ENCODE data around the gene MRPS6.

Gene MRPS6

GRCh38 chr21:34110594-34111202 lies 37.3 kb downstream of the MRPS6 start:
- WGBS (ENCODE audit: insufficient coverage), result 98% methylated on average over 6 of the region's 8 CpGs
- CTCF ChIA-PET, result interaction anchor here (1.2 kb wide), 1 partner anchor 10 kb away, joined by 3 read pairs; no protein-coding TSS in a partner anchor

DNA sequence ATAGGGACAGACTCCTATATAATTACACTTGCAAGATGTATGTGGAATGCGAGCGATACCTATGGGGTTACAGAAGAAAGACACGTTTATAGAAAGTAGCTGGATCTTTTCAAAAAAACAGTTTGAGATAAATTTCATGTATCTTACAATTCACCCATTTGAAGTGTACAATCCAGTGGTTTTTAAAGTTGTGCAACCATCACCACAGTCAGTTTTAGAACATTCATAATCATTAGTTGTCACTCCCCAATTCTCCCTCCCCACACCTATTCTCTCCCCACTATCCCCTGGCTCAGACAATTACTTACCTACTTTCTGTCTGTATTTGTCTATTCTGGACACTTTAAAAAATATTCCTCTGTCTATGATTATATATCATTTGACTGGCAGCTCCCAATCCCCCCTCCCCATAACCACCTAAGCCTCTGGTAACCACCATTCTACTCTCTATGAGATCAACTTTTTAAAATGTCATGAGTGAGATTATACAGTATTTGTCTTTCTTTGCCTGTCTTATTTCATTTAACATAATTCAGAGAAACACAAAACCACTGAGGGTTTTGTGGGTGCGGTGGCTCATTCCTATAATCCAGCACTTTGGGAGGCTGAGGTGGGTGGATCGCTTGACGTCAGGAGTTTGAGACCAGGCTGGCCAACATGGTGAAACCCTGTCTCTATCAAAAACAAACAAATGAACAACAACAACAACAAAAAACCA lies 39.1 kb downstream of the MRPS6 start:
- H3K27ac ChIP-seq (ENCODE audit: insufficient read depth in 1 of 2, low read depth in 1 of 2, low read length in 2 of 2, poor library complexity in 1 of 2, severe bottlenecking in 2 of 2), result no peak overlapping the region
- ChIA-PET CTCF (no interaction called here), POLR2A (no interaction called here)
- DNase-seq, result no peak
- no peaks in the 10 kb centered on the region for H3K4me1 ChIP-seq (ENCODE audit: control extremely low read depth in 1 of 4, control insufficient read depth in 4 of 4, insufficient read depth in 4 of 4, low read length in 3 of 4)
- no peak overlapping the region for H3K4me3 ChIP-seq (ENCODE audit: control insufficient read depth in 1 of 7, extremely low read depth in 1 of 7, insufficient read depth in 4 of 7, low read depth in 2 of 7, low read length in 6 of 7)
- no peaks in the 10 kb centered on the region for H3K27me3 ChIP-seq (replicated peaks in 2 of 5; ENCODE audit: control insufficient read depth in 4 of 5, insufficient read depth in 5 of 5, low read length in 4 of 5)
- WGBS (ENCODE audit: insufficient coverage), result no CpG with 5 or more reads among the region's 6 CpGs
- peaks cover 0 to 3% (median 0%) of the 10 kb centered on the region in 4 experiments for H3K36me3 ChIP-seq (ENCODE audit: control insufficient read depth in 4 of 4, insufficient read depth in 4 of 4, low read length in 3 of 4)
- no peaks in the 10 kb centered on the region for H3K9me3 ChIP-seq (ENCODE audit: control extremely low read depth in 1 of 5, control insufficient read depth in 4 of 5, insufficient read depth in 2 of 5, low read depth in 1 of 5, low read length in 4 of 5)

More at GRCh38 chr21:34110594-34111202, 37.3 kb downstream of the MRPS6 start:
- peak in 2 of 3 donors; percentile 22 to 44 for DNase-seq
- H3K36me3 ChIP-seq (ENCODE audit: control insufficient read depth in 4 of 4, insufficient read depth in 4 of 4, low read length in 3 of 4), result peaks cover 0 to 3% (median 0%) of the 10 kb centered on the region in 4 experiments
- POLR2A ChIA-PET, result no interaction called here
- H3K27me3 ChIP-seq (replicated peaks in 2 of 5; ENCODE audit: control insufficient read depth in 4 of 5, insufficient read depth in 5 of 5, low read length in 4 of 5), result no peaks in the 10 kb centered on the region
- no peak overlapping the region for H3K27ac ChIP-seq (ENCODE audit: insufficient read depth in 1 of 2, low read depth in 1 of 2, low read length in 2 of 2, poor library complexity in 1 of 2, severe bottlenecking in 2 of 2)
- no peak overlapping the region for H3K4me3 ChIP-seq (ENCODE audit: control insufficient read depth in 1 of 7, extremely low read depth in 1 of 7, insufficient read depth in 4 of 7, low read depth in 2 of 7, low read length in 6 of 7)
- no peaks in the 10 kb centered on the region for H3K4me1 ChIP-seq (ENCODE audit: control extremely low read depth in 1 of 4, control insufficient read depth in 4 of 4, insufficient read depth in 4 of 4, low read length in 3 of 4)
- H3K9me3 ChIP-seq (ENCODE audit: control extremely low read depth in 1 of 5, control insufficient read depth in 4 of 5, insufficient read depth in 2 of 5, low read depth in 1 of 5, low read length in 4 of 5), result peaks cover 0 to 2% (median 0%) of the 10 kb centered on the region in 5 experiments

DNA sequence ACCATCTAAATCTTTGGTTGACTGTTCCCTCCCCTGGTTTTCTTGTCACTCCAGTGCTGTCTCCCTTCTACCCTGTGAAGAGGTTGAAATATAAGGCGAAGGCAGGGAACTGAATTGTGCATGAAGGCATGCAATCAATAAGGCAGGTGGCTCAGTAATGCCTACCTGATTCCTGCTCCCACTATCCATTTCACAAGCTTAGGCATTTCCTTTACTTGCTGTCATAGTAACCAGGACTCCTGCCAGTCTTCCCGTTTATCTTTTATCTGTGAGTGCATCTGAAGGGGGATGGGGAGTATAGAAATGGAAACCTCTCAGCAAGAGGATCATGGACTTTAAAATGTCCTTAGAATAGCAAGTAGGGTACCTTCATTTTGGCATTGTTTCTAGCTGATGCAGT lies 40.5 kb downstream of the MRPS6 start:
- no peak for DNase-seq
- Histone ChIP-seq H3K27me3 (replicated peaks in 2 of 5; ENCODE audit: control insufficient read depth in 4 of 5, insufficient read depth in 5 of 5, low read length in 4 of 5) (no peaks in the 10 kb centered on the region), H3K36me3 (ENCODE audit: control insufficient read depth in 4 of 4, insufficient read depth in 4 of 4, low read length in 3 of 4) (peaks cover 0 to 4% (median 0%) of the 10 kb centered on the region in 4 experiments), H3K27ac (ENCODE audit: insufficient read depth in 1 of 2, low read depth in 1 of 2, low read length in 2 of 2, poor library complexity in 1 of 2, severe bottlenecking in 2 of 2) (no peak overlapping the region), H3K9me3 (ENCODE audit: control extremely low read depth in 1 of 5, control insufficient read depth in 4 of 5, insufficient read depth in 2 of 5, low read depth in 1 of 5, low read length in 4 of 5) (no peaks in the 10 kb centered on the region), H3K4me1 (ENCODE audit: control extremely low read depth in 1 of 4, control insufficient read depth in 4 of 4, insufficient read depth in 4 of 4, low read length in 3 of 4) (no peaks in the 10 kb centered on the region), H3K4me3 (ENCODE audit: control insufficient read depth in 1 of 7, extremely low read depth in 1 of 7, insufficient read depth in 4 of 7, low read depth in 2 of 7, low read length in 6 of 7) (no peak overlapping the region)
- 90% methylated on average over 2 of the region's 2 CpGs for WGBS (ENCODE audit: insufficient coverage)
- ChIA-PET CTCF (no interaction called here), POLR2A (no interaction called here)

DNA sequence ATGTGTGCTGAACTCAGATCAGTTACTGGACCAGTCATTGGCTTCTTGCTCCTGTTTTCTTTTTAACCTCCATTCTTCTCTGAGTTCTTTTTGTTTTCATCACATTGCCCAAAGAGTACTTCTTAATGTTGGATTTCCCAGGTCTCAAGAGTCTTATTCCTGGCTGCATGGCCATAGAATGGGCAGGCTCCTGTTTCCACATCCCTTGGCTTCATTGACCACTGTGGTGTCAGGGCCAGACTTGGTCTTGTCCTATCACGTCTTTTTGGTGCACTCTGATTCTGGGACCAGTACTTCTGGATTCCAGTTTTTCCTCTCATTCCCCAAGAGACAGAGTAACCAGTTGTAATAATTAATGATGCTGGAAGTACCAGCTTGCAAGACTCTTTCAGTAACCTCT lies 41.8 kb downstream of the MRPS6 start:
- no peaks in the 10 kb centered on the region for H3K27me3 ChIP-seq (replicated peaks in 2 of 5; ENCODE audit: control insufficient read depth in 4 of 5, insufficient read depth in 5 of 5, low read length in 4 of 5)
- H3K4me1 ChIP-seq (ENCODE audit: control extremely low read depth in 1 of 4, control insufficient read depth in 4 of 4, insufficient read depth in 4 of 4, low read length in 3 of 4), result no peaks in the 10 kb centered on the region
- WGBS (ENCODE audit: insufficient coverage), result 80% methylated on average over 1 of the region's 1 CpG
- ChIA-PET POLR2A (no interaction called here), CTCF (no interaction called here)
- H3K36me3 ChIP-seq (ENCODE audit: control insufficient read depth in 4 of 4, insufficient read depth in 4 of 4, low read length in 3 of 4), result peaks cover 0 to 4% (median under 1%) of the 10 kb centered on the region in 4 experiments
- no peak overlapping the region for H3K27ac ChIP-seq (ENCODE audit: insufficient read depth in 1 of 2, low read depth in 1 of 2, low read length in 2 of 2, poor library complexity in 1 of 2, severe bottlenecking in 2 of 2)
- no peak overlapping the region for H3K4me3 ChIP-seq (ENCODE audit: control insufficient read depth in 1 of 7, extremely low read depth in 1 of 7, insufficient read depth in 4 of 7, low read depth in 2 of 7, low read length in 6 of 7)
- DNase-seq, result no peak
- no peaks in the 10 kb centered on the region for H3K9me3 ChIP-seq (ENCODE audit: control extremely low read depth in 1 of 5, control insufficient read depth in 4 of 5, insufficient read depth in 2 of 5, low read depth in 1 of 5, low read length in 4 of 5)

GRCh38 chr21:34116569-34116968 lies 43.2 kb downstream of the MRPS6 start:
- POLR2A ChIA-PET, result no interaction called here
- H3K27me3 ChIP-seq (replicated peaks in 2 of 5; ENCODE audit: control insufficient read depth in 4 of 5, insufficient read depth in 5 of 5, low read length in 4 of 5), result no peaks in the 10 kb centered on the region
- no peaks in the 10 kb centered on the region for H3K9me3 ChIP-seq (ENCODE audit: control extremely low read depth in 1 of 5, control insufficient read depth in 4 of 5, insufficient read depth in 2 of 5, low read depth in 1 of 5, low read length in 4 of 5)
- H3K4me3 ChIP-seq (ENCODE audit: control insufficient read depth in 1 of 7, extremely low read depth in 1 of 7, insufficient read depth in 4 of 7, low read depth in 2 of 7, low read length in 6 of 7), result no peak overlapping the region
- peaks cover 0 to 4% (median under 1%) of the 10 kb centered on the region in 4 experiments for H3K36me3 ChIP-seq (ENCODE audit: control insufficient read depth in 4 of 4, insufficient read depth in 4 of 4, low read length in 3 of 4)
- no peak overlapping the region for H3K27ac ChIP-seq (ENCODE audit: insufficient read depth in 1 of 2, low read depth in 1 of 2, low read length in 2 of 2, poor library complexity in 1 of 2, severe bottlenecking in 2 of 2)
- CTCF ChIA-PET, result interaction anchor here (0.8 kb wide), 1 partner anchor 220 kb away, joined by 4 read pairs; no protein-coding TSS in a partner anchor
- 100% methylated on average over 3 of the region's 3 CpGs for WGBS (ENCODE audit: insufficient coverage)
- no peaks in the 10 kb centered on the region for H3K4me1 ChIP-seq (ENCODE audit: control extremely low read depth in 1 of 4, control insufficient read depth in 4 of 4, insufficient read depth in 4 of 4, low read length in 3 of 4)
- DNase-seq, result no peak

- DNase-seq, result no peak
- Histone ChIP-seq H3K9me3 (ENCODE audit: control extremely low read depth in 1 of 5, control insufficient read depth in 4 of 5, insufficient read depth in 2 of 5, low read depth in 1 of 5, low read length in 4 of 5) (no peaks in the 10 kb centered on the region), H3K4me1 (ENCODE audit: control extremely low read depth in 1 of 4, control insufficient read depth in 4 of 4, insufficient read depth in 4 of 4, low read length in 3 of 4) (no peaks in the 10 kb centered on the region), H3K36me3 (ENCODE audit: control insufficient read depth in 4 of 4, insufficient read depth in 4 of 4, low read length in 3 of 4) (peaks cover 2 to 12% (median 5%) of the 10 kb centered on the region in 4 experiments), H3K4me3 (ENCODE audit: control insufficient read depth in 1 of 7, extremely low read depth in 1 of 7, insufficient read depth in 4 of 7, low read depth in 2 of 7, low read length in 6 of 7) (no peak overlapping the region), H3K27ac (ENCODE audit: insufficient read depth in 1 of 2, low read depth in 1 of 2, low read length in 2 of 2, poor library complexity in 1 of 2, severe bottlenecking in 2 of 2) (no peak overlapping the region), H3K27me3 (replicated peaks in 2 of 5; ENCODE audit: control insufficient read depth in 4 of 5, insufficient read depth in 5 of 5, low read length in 4 of 5) (no peaks in the 10 kb centered on the region)
- ChIA-PET CTCF (interaction anchor here (1.2 to 1.6 kb wide), 3 partner anchors 9 to 227 kb away, joined by 3 to 4 read pairs (median 3); no protein-coding TSS in a partner anchor), POLR2A (no interaction called here)
- WGBS (ENCODE audit: insufficient coverage), result 97% methylated on average over 2 of the region's 2 CpGs
These were observed 47.5 kb downstream of the MRPS6 start for GRCh38 chr21:34120867-34121266.

DNA sequence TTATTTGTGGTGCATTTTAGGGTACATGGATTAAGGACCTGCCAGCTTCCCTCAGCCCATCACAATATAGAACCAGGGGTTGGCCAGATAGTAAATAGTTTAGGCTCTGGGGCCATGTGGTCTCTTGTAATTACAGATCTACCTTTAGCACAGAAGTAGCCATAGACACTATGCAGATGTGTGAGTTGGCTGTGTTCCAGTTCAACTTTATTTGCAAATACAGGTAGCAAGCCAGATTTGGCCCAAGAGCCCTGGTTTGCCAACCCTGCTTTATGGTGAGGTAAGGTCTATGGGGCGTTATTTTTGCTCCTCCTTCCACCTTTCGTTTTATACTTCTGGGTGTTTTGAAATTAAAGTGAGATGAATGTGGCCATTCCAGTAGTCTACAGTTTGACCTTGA lies 48.7 kb downstream of the MRPS6 start:
- no peak for DNase-seq
- no peak overlapping the region for H3K4me3 ChIP-seq (ENCODE audit: control insufficient read depth in 1 of 7, extremely low read depth in 1 of 7, insufficient read depth in 4 of 7, low read depth in 2 of 7, low read length in 6 of 7)
- no peaks in the 10 kb centered on the region for H3K4me1 ChIP-seq (ENCODE audit: control extremely low read depth in 1 of 4, control insufficient read depth in 4 of 4, insufficient read depth in 4 of 4, low read length in 3 of 4)
- peaks cover 2 to 23% (median 16%) of the 10 kb centered on the region in 4 experiments for H3K36me3 ChIP-seq (ENCODE audit: control insufficient read depth in 4 of 4, insufficient read depth in 4 of 4, low read length in 3 of 4)
- CTCF ChIA-PET, result no interaction called here
- H3K27ac ChIP-seq (ENCODE audit: insufficient read depth in 1 of 2, low read depth in 1 of 2, low read length in 2 of 2, poor library complexity in 1 of 2, severe bottlenecking in 2 of 2), result no peak overlapping the region
- H3K27me3 ChIP-seq (replicated peaks in 2 of 5; ENCODE audit: control insufficient read depth in 4 of 5, insufficient read depth in 5 of 5, low read length in 4 of 5), result no peaks in the 10 kb centered on the region
- no peaks in the 10 kb centered on the region for H3K9me3 ChIP-seq (ENCODE audit: control extremely low read depth in 1 of 5, control insufficient read depth in 4 of 5, insufficient read depth in 2 of 5, low read depth in 1 of 5, low read length in 4 of 5)
- no CpG with 5 or more reads among the region's 2 CpGs for WGBS (ENCODE audit: insufficient coverage)
- POLR2A ChIA-PET, result no interaction called here

Data from common myeloid progenitor, CD34-positive (primary cell).